OCI-LY7 (cell line): Measurements from ENCODE around the gene ZNF516. TPM values are rescaled to one million over a fixed set of nuclear protein-coding genes. Genes with fewer than 3 reads are reported as not detected.

ENCODE experiments used
- BruUV-seq: library from RNA; stranded (reverse); fragments of 400-500 nt; replicated peaks from 2 replicates; lab custom pipeline; 2021; lab: Mats Ljungman, UMichigan
- CTCF ChIA-PET: fragments of 300-600 bp; sonication (Branson Sonifier 250); formaldehyde crosslinking; loops from one replicate; lab custom pipeline; 2022; ENCODE audit warnings: antibody characterized with exemption; ENCODE audit not compliant: unreplicated experiment; lab: Charles Lee
- POLR2A ChIA-PET: fragments of 300-600 bp; sonication (Branson Sonifier 250); formaldehyde crosslinking; loops from one replicate; lab custom pipeline; 2022; ENCODE audit warnings: antibody characterized with exemption; lab: Charles Lee
- DNase-seq: peaks from one replicate; pipeline ENCODE4 v3.0.0-alpha.2; 2015; ENCODE audit warnings: low spot score
- H2AFZ ChIP-seq: fragments of 200-600 bp; sonication (generic), shearing (Covaris generic); 2 replicates; pipeline ENCODE4 v1.6.1; 2014; ENCODE audit warnings: mild to moderate bottlenecking, antibody characterized with exemption, low read length, moderate library complexity
- H3K27ac ChIP-seq: fragments of 200-600 bp; sonication (generic); 2 replicates; pipeline ENCODE4 v1.5.1; 2014; ENCODE audit warnings: mixed run types, low read depth, mild to moderate bottlenecking, moderate library complexity, low read length, inconsistent platforms; ENCODE audit not compliant: poor library complexity, severe bottlenecking
- H3K36me3 ChIP-seq: fragments of 200-600 bp; sonication (generic); 2 replicates; pipeline ENCODE4 v1.6.1; 2014; ENCODE audit warnings: mild to moderate bottlenecking, antibody characterized with exemption, low read length, moderate library complexity, mixed read lengths; ENCODE audit not compliant: insufficient read depth
- H3K4me1 ChIP-seq: fragments of 200-600 bp; sonication (generic); 2 replicates; pipeline ENCODE4 v1.5.1; 2014; ENCODE audit warnings: mild to moderate bottlenecking, low read length; ENCODE audit not compliant: insufficient read depth, poor library complexity, severe bottlenecking
- H3K4me2 ChIP-seq: fragments of 200-600 bp; sonication (generic); 2 replicates; pipeline ENCODE4 v1.6.1; 2014; ENCODE audit warnings: mild to moderate bottlenecking, low read length
- H3K4me3 ChIP-seq: fragments of 200-600 bp; sonication (generic); 2 replicates; pipeline ENCODE4 v1.5.1; 2014; ENCODE audit warnings: mild to moderate bottlenecking, low read depth, low read length; ENCODE audit not compliant: poor library complexity, severe bottlenecking
- H3K79me2 ChIP-seq: fragments of 200-600 bp; sonication (generic); 2 replicates; pipeline ENCODE4 v1.6.1; 2016; ENCODE audit warnings: low read depth, mild to moderate bottlenecking, low read length, moderate library complexity, mixed read lengths; ENCODE audit not compliant: insufficient read depth
- H3K9me2 ChIP-seq: fragments of 200-600 bp; sonication (generic); 2 replicates; pipeline ENCODE4 v1.6.1; 2016; ENCODE audit warnings: mild to moderate bottlenecking, low read length, mixed read lengths; ENCODE audit not compliant: insufficient read depth
- H3K9me3 ChIP-seq: fragments of 200-600 bp; sonication (generic); 2 replicates; pipeline ENCODE4 v1.6.1; 2014; ENCODE audit warnings: mild to moderate bottlenecking, mixed run types, low read length, mixed read lengths
- H4K20me1 ChIP-seq: fragments of 200-600 bp; sonication (generic); 2 replicates; pipeline ENCODE4 v1.6.1; 2014; ENCODE audit warnings: mild to moderate bottlenecking, antibody characterized with exemption, low read length, moderate library complexity, mixed read lengths; ENCODE audit not compliant: insufficient read depth
- EZH2phosphoT487 ChIP-seq: fragments of 200-600 bp; sonication (generic); IDR thresholded peaks from 2 replicates; pipeline ENCODE4 v1.6.1; 2018; ENCODE audit warnings: low read depth, borderline replicate concordance, mild to moderate bottlenecking, mixed run types, antibody characterized with exemption, low read length, moderate library complexity, mixed read lengths
- intact Hi-C: fragments of 100-400 bp; cut with micrococcal nuclease; formaldehyde crosslinking; loops from one replicate; pipeline ENCODE4 v1.10.0; 2022; ENCODE audit not compliant: unreplicated experiment
- total RNA-seq, 2 experiments: library from RNA; depleted of rRNA in 1 of 2; stranded (reverse); fragments of >200 nt in 1 of 2; shearing (Covaris generic) in 1 of 2; gene quantifications; 2 replicates each; pipeline ENCODE4 v1.2.3, GENCODE V29; 2014 to 2022
- TF ChIP-seq, protein P1 (sequence below): fragments of 200-600 bp; sonication (generic); conservative IDR thresholded peaks from 2 replicates; pipeline ENCODE4 v1.5.1; 2014; ENCODE audit warnings: mild to moderate bottlenecking, antibody characterized with exemption, low read length, moderate library complexity, mixed read lengths

The ZNF516 gene
- total RNA-seq, 2 experiments from 2014 or later, result 16.2 to 32.3 TPM

DNA sequence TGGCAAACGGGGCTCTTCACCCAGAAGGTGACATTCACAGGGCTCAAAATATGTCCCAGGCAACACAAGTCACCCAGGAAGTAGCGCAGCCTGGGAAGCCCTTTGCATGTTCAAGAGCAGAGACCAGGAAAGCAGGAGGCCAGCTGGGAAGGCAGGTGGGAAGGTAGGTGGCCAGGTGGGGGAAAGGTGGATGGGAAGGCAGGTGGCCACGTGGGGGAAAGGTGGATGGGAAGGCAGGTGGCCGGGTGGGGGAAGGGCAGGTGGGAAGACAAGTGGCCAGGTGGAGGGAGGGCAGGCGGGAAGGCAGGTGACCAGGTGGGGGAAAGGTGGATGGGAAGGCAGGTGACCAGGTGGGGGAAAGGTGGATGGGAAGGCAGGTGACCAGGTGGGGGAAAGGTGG, 102.7 kb downstream of the ZNF516 start:
- Histone ChIP-seq H3K9me2 (no peaks in the 10 kb centered on the region), H3K4me1 (no peaks in the 10 kb centered on the region), H3K79me2 (no peaks in the 10 kb centered on the region), H3K4me2 (no peak overlapping the region), H2AFZ (no peak overlapping the region), H3K36me3 (peaks cover 5% of the 10 kb centered on the region; the same call in 1 of the 2 replicates), H3K9me3 (no peaks in the 10 kb centered on the region), H3K27ac (no peak overlapping the region), H4K20me1 (no peaks in the 10 kb centered on the region), H3K4me3 (no peak overlapping the region)
- ChIA-PET CTCF (no interaction called here), POLR2A (no interaction called here)
- intact Hi-C loops, result no loop called here
- DNase-seq, result no peak
- no TSS peak for BruUV-seq
- TF ChIP-seq, protein P1, sequence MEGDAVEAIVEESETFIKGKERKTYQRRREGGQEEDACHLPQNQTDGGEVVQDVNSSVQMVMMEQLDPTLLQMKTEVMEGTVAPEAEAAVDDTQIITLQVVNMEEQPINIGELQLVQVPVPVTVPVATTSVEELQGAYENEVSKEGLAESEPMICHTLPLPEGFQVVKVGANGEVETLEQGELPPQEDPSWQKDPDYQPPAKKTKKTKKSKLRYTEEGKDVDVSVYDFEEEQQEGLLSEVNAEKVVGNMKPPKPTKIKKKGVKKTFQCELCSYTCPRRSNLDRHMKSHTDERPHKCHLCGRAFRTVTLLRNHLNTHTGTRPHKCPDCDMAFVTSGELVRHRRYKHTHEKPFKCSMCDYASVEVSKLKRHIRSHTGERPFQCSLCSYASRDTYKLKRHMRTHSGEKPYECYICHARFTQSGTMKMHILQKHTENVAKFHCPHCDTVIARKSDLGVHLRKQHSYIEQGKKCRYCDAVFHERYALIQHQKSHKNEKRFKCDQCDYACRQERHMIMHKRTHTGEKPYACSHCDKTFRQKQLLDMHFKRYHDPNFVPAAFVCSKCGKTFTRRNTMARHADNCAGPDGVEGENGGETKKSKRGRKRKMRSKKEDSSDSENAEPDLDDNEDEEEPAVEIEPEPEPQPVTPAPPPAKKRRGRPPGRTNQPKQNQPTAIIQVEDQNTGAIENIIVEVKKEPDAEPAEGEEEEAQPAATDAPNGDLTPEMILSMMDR, result no peak
- TF ChIP-seq EZH2phosphoT487, result no peak

DNA sequence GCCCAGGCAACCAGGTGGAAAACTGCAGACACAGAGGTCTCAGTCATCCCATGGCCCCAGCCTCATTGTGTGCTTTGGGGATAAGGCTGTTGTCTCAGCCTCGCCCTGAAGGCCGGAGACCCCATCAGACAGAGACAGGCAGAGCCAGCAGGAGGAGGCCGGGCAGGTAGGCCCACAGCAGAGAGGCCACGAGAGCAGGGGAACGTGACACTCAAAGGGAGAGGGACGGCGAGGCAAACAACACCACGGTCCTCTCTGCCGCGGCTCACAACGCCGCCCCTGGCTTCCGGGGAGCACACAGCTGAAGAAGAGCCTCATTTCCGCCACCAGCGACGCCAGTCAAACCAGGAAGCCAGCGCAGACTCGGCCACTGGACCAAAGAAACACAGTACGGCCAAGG, 103.3 kb downstream of the ZNF516 start:
- no TSS peak for BruUV-seq
- no peaks in the 10 kb centered on the region for H4K20me1 ChIP-seq
- CTCF ChIA-PET, result no interaction called here
- no peak for DNase-seq
- H3K36me3 ChIP-seq, result peaks cover 5% of the 10 kb centered on the region; the same call in 1 of the 2 replicates
- TF ChIP-seq EZH2phosphoT487, result no peak
- TF ChIP-seq, protein P1, result no peak
- H3K4me3 ChIP-seq, result no peak overlapping the region
- H3K27ac ChIP-seq, result no peak overlapping the region
- POLR2A ChIA-PET, result no interaction called here
- H3K4me2 ChIP-seq, result no peak overlapping the region
- H3K4me1 ChIP-seq, result no peaks in the 10 kb centered on the region
- intact Hi-C loops, result no loop called here
- no peaks in the 10 kb centered on the region for H3K79me2 ChIP-seq
- H3K9me2 ChIP-seq, result no peaks in the 10 kb centered on the region
- no peak overlapping the region for H2AFZ ChIP-seq
- no peaks in the 10 kb centered on the region for H3K9me3 ChIP-seq

DNA sequence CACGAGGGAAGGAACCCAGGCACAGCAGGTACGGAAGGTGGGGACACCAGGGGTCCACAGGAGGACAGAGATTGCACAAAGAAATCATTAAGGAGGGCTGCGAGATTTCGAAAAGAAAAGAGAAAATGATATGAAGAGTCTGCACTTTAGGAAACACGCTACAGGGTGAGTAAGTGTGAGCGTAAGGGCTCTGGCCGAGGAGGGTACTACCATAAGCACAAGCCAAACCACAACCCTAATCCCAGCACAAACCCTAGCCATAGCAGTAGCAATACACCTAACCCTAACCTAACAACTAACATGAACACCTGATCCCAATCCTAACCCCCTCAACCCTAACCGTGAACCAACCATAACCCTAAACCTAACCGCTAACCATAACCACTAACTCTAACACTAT, 104.0 kb downstream of the ZNF516 start:
- H3K9me2 ChIP-seq, result no peaks in the 10 kb centered on the region
- no peaks in the 10 kb centered on the region for H3K9me3 ChIP-seq
- intact Hi-C loops, result no loop called here
- DNase-seq, result no peak
- no peaks in the 10 kb centered on the region for H3K79me2 ChIP-seq
- H3K4me1 ChIP-seq, result no peaks in the 10 kb centered on the region
- no peak overlapping the region for H2AFZ ChIP-seq
- ChIA-PET CTCF (no interaction called here), POLR2A (no interaction called here)
- H3K4me3 ChIP-seq, result no peak overlapping the region
- no peak overlapping the region for H3K4me2 ChIP-seq
- BruUV-seq, result no TSS peak
- peaks cover 5% of the 10 kb centered on the region; the same call in 1 of the 2 replicates for H3K36me3 ChIP-seq
- TF ChIP-seq, protein P1, result no peak
- TF ChIP-seq EZH2phosphoT487, result no peak
- no peaks in the 10 kb centered on the region for H4K20me1 ChIP-seq
- no peak overlapping the region for H3K27ac ChIP-seq
